Central memory CD8-positive, alpha-beta T cell (primary cell): Measurements from ENCODE around the gene KANTR.
A peak's percentile ranks its signal among the peaks of the same experiment; 100 is the strongest.

ENCODE experiments used
- ATAC-seq: fragments of 150-1000 bp; cut with Tn5 transposase; replicated peaks from 2 replicates; pipeline ENCODE4 v1.10.0; 2022; ENCODE audit warnings: mild to moderate bottlenecking, moderate FRiP score, moderate number of reproducible peaks; ENCODE audit not compliant: poor library complexity, severe bottlenecking; ENCODE audit errors: extremely low read depth
- DNase-seq, 2 donors: peaks; one replicate each; pipeline ENCODE4 v3.0.0; 2021; ENCODE audit warnings: low spot score in 2 of 2
- H3K27ac Mint-ChIP-seq: one replicate; pipeline ENCODE4 v1.8.0; 2022; ENCODE audit warnings: low read depth, mild to moderate bottlenecking, moderate library complexity, mixed read lengths
- H3K27me3 Mint-ChIP-seq: one replicate; pipeline ENCODE4 v1.8.0; 2022; ENCODE audit warnings: mixed read lengths
- H3K36me3 Mint-ChIP-seq: one replicate; pipeline ENCODE4 v1.8.0; 2022; ENCODE audit warnings: mild to moderate bottlenecking, moderate library complexity, mixed read lengths; ENCODE audit not compliant: insufficient read depth
- H3K4me1 Mint-ChIP-seq: one replicate; pipeline ENCODE4 v1.8.0; 2022; ENCODE audit warnings: mixed read lengths
- H3K4me3 Mint-ChIP-seq: one replicate; pipeline ENCODE4 v1.8.0; 2022; ENCODE audit warnings: mild to moderate bottlenecking, moderate library complexity, mixed read lengths
- H3K9me3 Mint-ChIP-seq: one replicate; pipeline ENCODE4 v1.8.0; 2022; ENCODE audit warnings: mixed read lengths

Gene KANTR

DNA sequence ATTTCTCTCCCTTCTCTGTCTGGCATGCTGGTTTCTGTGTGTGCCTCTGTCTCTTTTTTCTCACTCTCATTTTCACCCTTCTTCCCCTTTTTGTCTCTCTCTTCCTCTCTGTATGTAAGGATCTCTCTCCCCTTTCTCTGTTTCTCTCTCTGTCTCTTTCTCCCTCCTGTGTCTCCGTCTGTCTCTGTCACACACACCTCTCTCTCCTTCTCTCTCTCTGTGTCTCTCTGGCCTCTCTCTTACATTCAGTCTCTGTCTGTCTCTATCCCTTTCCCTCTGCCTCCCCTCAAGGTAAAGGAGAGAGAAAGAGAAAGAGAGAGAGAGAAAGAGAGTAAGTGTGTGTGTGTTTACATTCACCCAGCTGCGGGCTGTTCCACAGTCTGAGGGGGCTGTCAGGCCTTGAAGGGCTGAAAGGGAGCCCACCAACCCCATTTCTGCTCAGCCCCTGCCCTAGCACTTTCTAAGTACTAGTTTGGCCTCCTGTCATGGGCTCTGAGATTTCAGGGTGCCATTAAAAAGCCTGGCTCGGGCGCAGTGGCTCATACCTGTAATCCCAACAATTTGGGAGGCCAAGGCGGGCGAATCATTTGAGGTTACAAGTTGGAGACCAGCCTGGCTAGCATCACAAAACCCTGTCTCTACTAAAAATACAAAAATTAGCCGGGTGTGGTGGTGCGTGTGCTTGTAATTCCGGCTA is 21.4 kb upstream of the KANTR start:
- H3K4me1 Mint-ChIP-seq = peaks cover 14% of the 10 kb centered on the region
- no peak for ATAC-seq

DNA sequence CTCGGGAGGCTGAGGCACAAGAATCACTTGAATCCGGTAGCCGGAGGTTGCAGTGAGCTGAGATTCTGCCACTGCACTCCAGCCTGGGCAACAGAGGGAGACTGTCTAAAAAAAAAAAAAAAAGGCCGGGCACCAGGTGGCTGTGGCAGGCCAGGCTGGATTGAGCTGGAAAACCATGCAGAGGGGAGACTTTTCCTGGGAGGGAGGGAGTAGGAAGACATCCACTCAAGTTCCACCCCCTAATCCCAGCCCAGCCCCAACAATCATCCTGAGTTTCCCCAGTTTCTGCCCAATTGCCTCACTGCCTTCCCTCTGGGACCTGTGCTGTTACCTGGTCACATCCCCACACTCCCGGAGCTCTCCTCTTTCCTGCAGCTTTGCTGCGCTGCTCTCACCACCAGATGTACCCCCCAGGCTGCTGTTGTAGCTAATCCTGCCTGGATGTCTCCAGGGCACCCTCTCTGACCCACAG is 20.8 kb upstream of the KANTR start:
- ATAC-seq (no peak), DNase-seq (no peak)
- Mint-ChIP-seq H3K27me3 (no peaks in the 10 kb centered on the region), H3K27ac (peak overlapping the region; percentile 93), H3K9me3 (no peaks in the 10 kb centered on the region), H3K4me3 (no peak overlapping the region), H3K4me1 (peaks cover 14% of the 10 kb centered on the region), H3K36me3 (peaks cover 11% of the 10 kb centered on the region)

More for the DNA sequence above, 21.4 kb upstream of the KANTR start:
- H3K36me3 Mint-ChIP-seq = peaks cover 7% of the 10 kb centered on the region
- peak overlapping the region; percentile 74 for H3K4me3 Mint-ChIP-seq
- no peak for DNase-seq
- H3K9me3 Mint-ChIP-seq = no peaks in the 10 kb centered on the region
- no peaks in the 10 kb centered on the region for H3K27me3 Mint-ChIP-seq
- peak overlapping the region; percentile 93 for H3K27ac Mint-ChIP-seq

DNA sequence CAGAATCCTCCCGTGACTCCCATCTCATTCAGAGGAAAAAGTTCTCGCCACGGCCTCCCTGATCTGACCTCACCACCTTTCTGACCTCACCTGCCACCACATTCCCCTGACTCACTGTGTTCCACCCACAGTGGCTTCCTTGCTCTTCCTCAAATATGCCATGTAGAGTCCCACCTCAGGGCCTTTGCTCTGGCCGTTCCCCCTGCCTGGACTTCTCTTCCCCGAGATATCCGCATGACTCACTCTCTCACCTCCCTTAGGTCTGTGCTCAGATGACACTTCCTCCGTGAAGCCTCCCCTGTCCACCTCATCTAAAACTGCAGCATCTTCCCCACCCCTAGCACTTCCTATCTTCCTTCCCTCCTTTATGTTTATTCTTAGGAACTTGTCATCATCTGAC is 18.9 kb upstream of the KANTR start:
- H3K9me3 Mint-ChIP-seq = no peaks in the 10 kb centered on the region
- peaks cover 12% of the 10 kb centered on the region for H3K36me3 Mint-ChIP-seq
- peaks cover 14% of the 10 kb centered on the region for H3K4me1 Mint-ChIP-seq
- H3K4me3 Mint-ChIP-seq = no peak overlapping the region
- DNase-seq (no peak), ATAC-seq (no peak)
- no peaks in the 10 kb centered on the region for H3K27me3 Mint-ChIP-seq
- H3K27ac Mint-ChIP-seq = no peak overlapping the region

DNA sequence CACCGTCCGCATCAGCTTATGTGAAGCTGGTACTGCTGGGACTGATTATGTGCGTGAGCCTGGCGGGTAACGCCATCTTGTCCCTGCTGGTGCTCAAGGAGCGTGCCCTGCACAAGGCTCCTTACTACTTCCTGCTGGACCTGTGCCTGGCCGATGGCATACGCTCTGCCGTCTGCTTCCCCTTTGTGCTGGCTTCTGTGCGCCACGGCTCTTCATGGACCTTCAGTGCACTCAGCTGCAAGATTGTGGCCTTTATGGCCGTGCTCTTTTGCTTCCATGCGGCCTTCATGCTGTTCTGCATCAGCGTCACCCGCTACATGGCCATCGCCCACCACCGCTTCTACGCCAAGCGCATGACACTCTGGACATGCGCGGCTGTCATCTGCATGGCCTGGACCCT is 17.3 kb upstream of the KANTR start:
- Mint-ChIP-seq H3K4me3 (no peak overlapping the region), H3K27ac (no peak overlapping the region), H3K27me3 (no peaks in the 10 kb centered on the region), H3K9me3 (no peaks in the 10 kb centered on the region), H3K36me3 (peaks cover 13% of the 10 kb centered on the region), H3K4me1 (peaks cover 10% of the 10 kb centered on the region)
- ATAC-seq = no peak
- DNase-seq = no peak

DNA sequence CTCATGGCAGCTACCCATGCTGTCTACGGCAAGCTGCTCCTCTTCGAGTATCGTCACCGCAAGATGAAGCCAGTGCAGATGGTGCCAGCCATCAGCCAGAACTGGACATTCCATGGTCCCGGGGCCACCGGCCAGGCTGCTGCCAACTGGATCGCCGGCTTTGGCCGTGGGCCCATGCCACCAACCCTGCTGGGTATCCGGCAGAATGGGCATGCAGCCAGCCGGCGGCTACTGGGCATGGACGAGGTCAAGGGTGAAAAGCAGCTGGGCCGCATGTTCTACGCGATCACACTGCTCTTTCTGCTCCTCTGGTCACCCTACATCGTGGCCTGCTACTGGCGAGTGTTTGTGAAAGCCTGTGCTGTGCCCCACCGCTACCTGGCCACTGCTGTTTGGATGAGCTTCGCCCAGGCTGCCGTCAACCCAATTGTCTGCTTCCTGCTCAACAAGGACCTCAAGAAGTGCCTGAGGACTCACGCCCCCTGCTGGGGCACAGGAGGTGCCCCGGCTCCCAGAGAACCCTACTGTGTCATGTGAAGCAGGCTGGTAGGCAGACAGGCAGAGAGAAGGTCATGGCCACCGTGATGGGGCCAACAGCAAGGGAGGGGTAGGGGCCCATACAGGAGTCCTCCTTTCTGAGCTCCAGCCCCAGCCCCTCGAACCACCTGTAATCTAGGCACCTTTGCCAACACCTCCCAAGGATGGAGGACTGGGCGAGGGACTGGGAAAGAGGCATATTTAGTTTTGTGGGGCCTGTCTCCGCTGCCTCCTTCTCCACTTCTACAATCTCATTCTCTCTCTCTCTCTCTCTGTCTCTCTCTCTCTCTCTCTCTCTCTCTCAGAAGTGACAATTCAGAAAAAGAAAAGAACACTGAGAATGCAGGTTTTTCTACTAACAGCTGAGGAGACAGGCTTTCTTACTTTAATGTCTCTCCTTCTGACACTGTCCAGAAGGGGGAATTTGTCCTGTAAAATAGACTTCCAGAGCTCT is 16.4 kb upstream of the KANTR start:
- H3K27ac Mint-ChIP-seq = no peak overlapping the region
- no peaks in the 10 kb centered on the region for H3K9me3 Mint-ChIP-seq
- no peak overlapping the region for H3K4me3 Mint-ChIP-seq
- DNase-seq (no peak), ATAC-seq (no peak)
- peaks cover 13% of the 10 kb centered on the region for H3K36me3 Mint-ChIP-seq
- no peaks in the 10 kb centered on the region for H3K27me3 Mint-ChIP-seq
- peaks cover 2% of the 10 kb centered on the region for H3K4me1 Mint-ChIP-seq

DNA sequence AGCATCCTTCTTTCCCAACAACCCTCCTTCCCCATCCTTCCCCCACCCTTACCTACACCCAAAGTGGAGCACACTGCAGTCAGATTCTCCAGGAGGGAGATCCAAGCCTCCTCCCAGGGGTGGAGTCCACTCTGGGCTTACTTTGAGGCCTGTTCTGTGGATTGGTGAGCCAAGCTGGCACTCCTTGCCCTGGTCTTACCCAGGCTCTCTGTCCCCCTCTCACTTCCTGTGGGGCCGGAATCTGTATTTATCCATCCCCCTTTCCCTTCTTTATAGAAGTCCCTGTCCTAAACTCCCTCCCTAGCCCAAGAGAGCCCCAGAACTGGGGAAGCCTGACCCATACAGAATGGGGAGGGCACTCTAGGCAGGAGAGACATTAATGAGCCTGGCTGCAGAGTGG is 15.0 kb upstream of the KANTR start:
- no peak for DNase-seq
- Mint-ChIP-seq H3K4me1 (peaks cover 15% of the 10 kb centered on the region), H3K27ac (no peak overlapping the region), H3K27me3 (no peaks in the 10 kb centered on the region), H3K4me3 (no peak overlapping the region), H3K9me3 (no peaks in the 10 kb centered on the region), H3K36me3 (peaks cover 25% of the 10 kb centered on the region)
- no peak for ATAC-seq

DNA sequence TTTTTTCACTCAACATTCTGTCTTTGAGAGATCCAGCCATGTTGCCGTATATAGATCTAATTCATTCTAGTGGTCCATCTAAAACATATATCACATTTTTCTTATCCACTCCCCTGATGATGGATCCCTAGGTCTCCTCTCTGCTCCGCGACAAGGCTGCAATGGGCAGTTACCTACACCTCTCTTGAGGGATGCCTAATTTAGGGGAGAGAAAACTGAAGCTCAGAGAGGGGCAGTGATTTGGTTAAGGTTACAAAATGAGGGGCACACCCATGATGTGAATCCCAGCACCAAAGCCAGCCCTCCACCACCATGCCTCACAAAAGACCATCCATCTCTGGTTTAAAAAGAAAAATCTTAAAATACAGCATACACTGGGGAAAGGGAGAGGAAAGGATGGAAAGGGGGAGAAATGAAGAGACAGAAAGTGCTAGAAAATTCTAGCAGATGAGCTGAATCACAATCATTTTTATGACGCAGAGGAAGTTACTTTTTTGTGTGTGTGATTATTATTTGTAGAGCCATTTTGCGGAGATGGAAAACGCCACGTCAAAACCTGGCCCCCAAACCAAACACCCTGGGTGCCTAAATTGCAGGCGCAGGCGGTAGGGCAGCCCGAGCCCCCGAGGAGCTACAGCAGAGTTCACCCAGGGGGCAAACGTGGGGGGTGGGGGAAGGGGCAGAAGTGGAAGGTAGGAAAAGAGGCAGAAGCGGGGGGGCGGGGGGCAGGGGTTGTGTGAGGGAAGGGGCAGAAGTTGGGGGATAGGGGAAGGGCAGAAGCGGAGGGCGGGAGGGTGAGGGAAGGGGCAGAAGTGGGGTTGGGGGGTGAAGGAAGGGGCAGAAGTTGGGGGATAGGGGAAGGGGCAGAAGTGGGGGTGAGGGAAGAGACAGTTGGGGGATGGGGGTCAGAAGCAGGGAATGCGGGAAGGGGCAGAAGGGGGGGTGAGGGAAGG is 13.0 kb upstream of the KANTR start:
- DNase-seq (peak in 1 of 2 donors; percentile 21), ATAC-seq (no peak)
- Mint-ChIP-seq H3K4me1 (peaks cover 34% of the 10 kb centered on the region), H3K4me3 (peak overlapping the region; percentile 84), H3K36me3 (peaks cover 42% of the 10 kb centered on the region), H3K27me3 (no peaks in the 10 kb centered on the region), H3K9me3 (no peaks in the 10 kb centered on the region), H3K27ac (peak overlapping the region; percentile 93)

DNA sequence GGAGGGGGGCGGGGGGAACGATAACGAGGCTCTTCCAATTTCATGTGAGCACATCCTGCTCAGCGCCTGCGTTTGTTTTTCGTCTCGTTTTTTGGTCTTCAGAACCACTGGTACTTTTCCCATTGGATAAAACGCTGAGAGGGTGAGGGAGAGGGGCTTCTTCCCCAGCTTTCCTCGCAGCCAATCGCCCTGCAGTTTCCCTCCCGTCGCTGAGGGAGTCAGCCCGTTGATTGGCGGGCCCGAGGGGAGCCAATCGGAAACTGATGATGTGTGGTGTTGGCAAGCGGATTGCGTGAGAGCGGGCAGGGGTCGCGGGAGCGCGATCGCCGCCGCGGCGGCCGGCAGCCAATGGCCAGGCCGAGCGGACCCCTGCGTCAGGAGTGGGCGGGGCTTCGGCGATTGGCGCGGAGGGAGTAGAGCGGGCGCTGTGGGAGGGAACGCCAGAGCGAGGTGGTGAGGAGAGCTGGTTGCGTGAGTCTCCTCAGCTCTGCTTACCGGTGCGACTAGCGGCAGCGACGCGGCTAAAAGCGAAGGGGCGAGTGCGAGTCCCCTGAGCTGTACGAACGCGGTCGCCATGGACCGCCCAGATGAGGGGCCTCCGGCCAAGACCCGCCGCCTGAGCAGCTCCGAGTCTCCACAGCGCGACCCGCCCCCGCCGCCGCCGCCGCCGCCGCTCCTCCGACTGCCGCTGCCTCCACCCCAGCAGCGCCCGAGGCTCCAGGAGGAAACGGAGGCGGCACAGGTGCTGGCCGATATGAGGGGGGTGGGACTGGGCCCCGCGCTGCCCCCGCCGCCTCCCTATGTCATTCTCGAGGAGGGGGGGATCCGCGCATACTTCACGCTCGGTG is 11.8 kb upstream of the KANTR start, which contains the start of gene TSPYL2:
Gene TSPYL2, plus strand, starts transcription at position 443 of the 848 bp plus-strand sequence. Its CDS starts 132 bp downstream, at position 575.
- peaks cover 39% of the 10 kb centered on the region for H3K4me1 Mint-ChIP-seq
- H3K36me3 Mint-ChIP-seq = peaks cover 53% of the 10 kb centered on the region
- no peaks in the 10 kb centered on the region for H3K9me3 Mint-ChIP-seq
- ATAC-seq (peak; percentile 80), DNase-seq (peak; percentile 78 to 94)
- H3K27ac Mint-ChIP-seq = peak within 1 kb of the TSS; percentile 93
- peak within 1 kb of the TSS; percentile 84 for H3K4me3 Mint-ChIP-seq
- H3K27me3 Mint-ChIP-seq = no peaks in the 10 kb centered on the region

DNA sequence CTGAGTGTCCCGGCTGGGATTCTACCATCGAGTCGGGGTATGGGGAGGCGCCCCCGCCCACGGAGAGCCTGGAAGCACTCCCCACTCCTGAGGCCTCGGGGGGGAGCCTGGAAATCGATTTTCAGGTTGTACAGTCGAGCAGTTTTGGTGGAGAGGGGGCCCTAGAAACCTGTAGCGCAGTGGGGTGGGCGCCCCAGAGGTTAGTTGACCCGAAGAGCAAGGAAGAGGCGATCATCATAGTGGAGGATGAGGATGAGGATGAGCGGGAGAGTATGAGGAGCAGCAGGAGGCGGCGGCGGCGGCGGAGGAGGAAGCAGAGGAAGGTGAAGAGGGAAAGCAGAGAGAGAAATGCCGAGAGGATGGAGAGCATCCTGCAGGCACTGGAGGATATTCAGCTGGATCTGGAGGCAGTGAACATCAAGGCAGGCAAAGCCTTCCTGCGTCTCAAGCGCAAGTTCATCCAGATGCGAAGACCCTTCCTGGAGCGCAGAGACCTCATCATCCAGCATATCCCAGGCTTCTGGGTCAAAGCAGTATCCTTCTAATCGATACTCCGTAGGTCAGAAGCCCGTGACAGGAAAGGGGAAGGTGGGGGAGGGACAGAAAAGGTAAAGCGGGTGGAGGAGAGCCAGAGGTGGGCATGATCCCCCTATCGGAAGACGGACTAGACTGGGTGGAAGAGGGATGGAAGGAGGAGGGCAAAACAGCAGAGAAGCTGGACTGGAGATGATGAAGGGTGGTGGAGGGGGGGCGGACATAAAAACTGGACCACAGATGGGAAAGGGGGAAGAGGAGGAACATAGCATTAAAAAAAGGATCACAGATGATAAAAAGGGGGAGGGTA is 10.9 kb upstream of the KANTR start:
- peaks cover 40% of the 10 kb centered on the region for H3K4me1 Mint-ChIP-seq
- no peak for ATAC-seq
- H3K36me3 Mint-ChIP-seq = peaks cover 58% of the 10 kb centered on the region

DNA sequence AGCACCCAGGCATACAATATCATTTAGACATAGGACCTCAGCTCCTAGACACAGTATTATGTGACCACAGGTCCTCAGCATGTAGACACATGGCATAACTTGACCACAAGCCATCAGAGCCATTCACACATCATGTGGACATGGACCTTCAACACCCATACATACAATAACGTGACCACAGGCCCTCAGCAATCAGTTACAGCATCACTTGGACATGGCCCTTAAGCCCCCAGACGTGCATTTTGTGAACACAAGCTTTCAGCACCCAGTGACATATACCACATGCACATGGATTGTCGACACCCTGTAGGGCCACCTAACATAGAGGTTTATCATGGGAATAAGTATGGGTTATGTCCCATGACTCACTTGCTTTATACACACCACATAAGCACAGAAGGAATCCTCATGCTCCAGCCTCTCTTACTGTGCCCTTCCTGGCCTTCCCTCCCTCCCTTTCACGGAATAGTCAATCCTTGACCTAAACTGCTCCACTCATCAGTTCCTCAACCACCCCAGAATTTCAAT is 9.8 kb upstream of the KANTR start:
- no peaks in the 10 kb centered on the region for H3K9me3 Mint-ChIP-seq
- peaks cover 66% of the 10 kb centered on the region for H3K36me3 Mint-ChIP-seq
- H3K4me1 Mint-ChIP-seq = peaks cover 51% of the 10 kb centered on the region
- H3K4me3 Mint-ChIP-seq = peak overlapping the region; percentile 76
- peak overlapping the region; percentile 93 for H3K27ac Mint-ChIP-seq
- no peak for ATAC-seq
- peak in 1 of 2 donors; percentile 13 for DNase-seq
- H3K27me3 Mint-ChIP-seq = no peaks in the 10 kb centered on the region

More for the DNA sequence above, 10.9 kb upstream of the KANTR start:
- Mint-ChIP-seq H3K4me3 (peak overlapping the region; percentile 76), H3K27ac (peak overlapping the region; percentile 93), H3K27me3 (no peaks in the 10 kb centered on the region), H3K9me3 (no peaks in the 10 kb centered on the region)
- peak in 1 of 2 donors; percentile 12 for DNase-seq
